ENCODE data around the gene GIMD1. TPM values are rescaled to one million over a fixed set of nuclear protein-coding genes. Genes with fewer than 3 reads are reported as not detected.

The GIMD1 gene
- total RNA-seq, 1 experiment from 2014 or later, result not detected

DNA sequence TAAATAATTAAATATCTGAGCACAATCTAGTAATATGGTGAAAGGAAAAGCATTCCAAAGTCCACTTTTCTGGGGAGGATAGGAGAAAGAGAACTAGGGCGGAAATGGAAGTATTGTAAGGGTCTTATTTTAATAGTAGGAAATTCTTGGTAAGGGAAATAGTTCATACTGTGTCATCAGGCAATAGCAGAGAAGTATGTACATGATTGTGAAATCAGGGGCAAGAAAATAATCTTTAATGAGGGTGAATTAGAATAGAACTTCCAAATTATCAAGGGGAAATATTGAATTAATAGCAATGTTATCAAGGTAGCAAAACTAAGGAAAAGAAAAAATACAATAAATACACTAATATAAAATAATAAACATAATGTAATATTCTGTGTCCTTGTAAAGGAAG, 14.8 kb downstream of the GIMD1 start:
- DNase-seq, result no peak
- no peaks in the 10 kb centered on the region for H3K9me3 Mint-ChIP-seq (ENCODE audit: low read depth, unreplicated experiment)
- intact Hi-C loops (cut with micrococcal nuclease; ENCODE audit: unreplicated experiment), result no loop called here
- no peaks in the 10 kb centered on the region for H3K4me1 Mint-ChIP-seq (ENCODE audit: low read depth, unreplicated experiment)
- BruUV-seq (replicated peaks), result no TSS peak
- CTCF ChIA-PET, result no interaction called here
- TF ChIP-seq, protein P1, sequence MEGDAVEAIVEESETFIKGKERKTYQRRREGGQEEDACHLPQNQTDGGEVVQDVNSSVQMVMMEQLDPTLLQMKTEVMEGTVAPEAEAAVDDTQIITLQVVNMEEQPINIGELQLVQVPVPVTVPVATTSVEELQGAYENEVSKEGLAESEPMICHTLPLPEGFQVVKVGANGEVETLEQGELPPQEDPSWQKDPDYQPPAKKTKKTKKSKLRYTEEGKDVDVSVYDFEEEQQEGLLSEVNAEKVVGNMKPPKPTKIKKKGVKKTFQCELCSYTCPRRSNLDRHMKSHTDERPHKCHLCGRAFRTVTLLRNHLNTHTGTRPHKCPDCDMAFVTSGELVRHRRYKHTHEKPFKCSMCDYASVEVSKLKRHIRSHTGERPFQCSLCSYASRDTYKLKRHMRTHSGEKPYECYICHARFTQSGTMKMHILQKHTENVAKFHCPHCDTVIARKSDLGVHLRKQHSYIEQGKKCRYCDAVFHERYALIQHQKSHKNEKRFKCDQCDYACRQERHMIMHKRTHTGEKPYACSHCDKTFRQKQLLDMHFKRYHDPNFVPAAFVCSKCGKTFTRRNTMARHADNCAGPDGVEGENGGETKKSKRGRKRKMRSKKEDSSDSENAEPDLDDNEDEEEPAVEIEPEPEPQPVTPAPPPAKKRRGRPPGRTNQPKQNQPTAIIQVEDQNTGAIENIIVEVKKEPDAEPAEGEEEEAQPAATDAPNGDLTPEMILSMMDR (IDR thresholded peaks at IDR 0.05; ENCODE audit: unreplicated experiment), result no peak
- H3K36me3 Mint-ChIP-seq (ENCODE audit: insufficient read depth, unreplicated experiment), result peaks cover 6% of the 10 kb centered on the region
- no peak overlapping the region for H3K27ac Mint-ChIP-seq (ENCODE audit: unreplicated experiment)
- H3K4me3 Mint-ChIP-seq (ENCODE audit: low read depth, unreplicated experiment), result no peak overlapping the region
- H3K27me3 Mint-ChIP-seq (ENCODE audit: unreplicated experiment), result no peaks in the 10 kb centered on the region

DNA sequence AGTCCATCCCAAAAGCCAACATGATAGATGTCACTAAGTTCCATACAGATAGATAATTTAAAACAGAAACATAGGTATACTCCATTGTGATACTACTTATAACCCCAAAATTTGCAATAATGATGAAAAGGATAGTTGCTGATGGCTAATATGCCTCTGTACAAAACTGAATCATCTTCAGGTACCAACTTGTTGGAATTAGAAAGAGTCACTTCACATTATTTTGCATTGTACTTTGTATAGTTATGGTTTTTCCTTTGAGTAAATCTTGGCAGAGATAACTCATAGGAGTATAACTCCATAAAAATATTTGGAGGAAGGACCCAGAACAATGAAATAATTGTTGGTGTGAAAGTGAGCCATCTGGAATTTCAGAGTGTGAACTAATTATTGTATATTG, 17.6 kb downstream of the GIMD1 start:
- no peak overlapping the region for H3K27ac Mint-ChIP-seq (ENCODE audit: unreplicated experiment)
- H3K4me3 Mint-ChIP-seq (ENCODE audit: low read depth, unreplicated experiment), result no peak overlapping the region
- TF ChIP-seq, protein P1 (IDR thresholded peaks at IDR 0.05; ENCODE audit: unreplicated experiment), result no peak
- no peaks in the 10 kb centered on the region for H3K27me3 Mint-ChIP-seq (ENCODE audit: unreplicated experiment)
- H3K4me1 Mint-ChIP-seq (ENCODE audit: low read depth, unreplicated experiment), result no peaks in the 10 kb centered on the region
- no TSS peak for BruUV-seq (replicated peaks)
- no peak for DNase-seq
- intact Hi-C loops (cut with micrococcal nuclease; ENCODE audit: unreplicated experiment), result no loop called here
- no peaks in the 10 kb centered on the region for H3K9me3 Mint-ChIP-seq (ENCODE audit: low read depth, unreplicated experiment)
- peaks cover 10% of the 10 kb centered on the region for H3K36me3 Mint-ChIP-seq (ENCODE audit: insufficient read depth, unreplicated experiment)
- CTCF ChIA-PET, result no interaction called here

DNA sequence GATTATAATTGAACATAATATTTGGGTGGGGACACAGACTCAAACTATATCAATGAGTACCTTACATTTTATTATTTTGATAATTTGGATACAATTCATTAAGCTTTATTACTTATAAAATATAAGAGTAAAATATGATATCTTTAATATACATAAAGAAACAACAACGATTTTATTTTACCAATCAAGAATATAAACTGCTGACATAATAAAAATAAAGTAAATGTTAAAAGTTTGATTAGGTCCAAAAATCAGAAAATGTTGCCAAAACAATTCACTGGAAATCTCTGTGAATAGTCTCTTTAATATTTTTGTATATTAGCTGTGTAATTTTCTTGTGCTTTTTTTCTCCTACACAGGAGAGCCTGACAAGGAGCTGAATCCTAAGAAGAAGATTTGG, 21.4 kb downstream of the GIMD1 start:
- TF ChIP-seq, protein P1 (IDR thresholded peaks at IDR 0.05; ENCODE audit: unreplicated experiment), result no peak
- intact Hi-C loops (cut with micrococcal nuclease; ENCODE audit: unreplicated experiment), result no loop called here
- CTCF ChIA-PET, result no interaction called here

DNA sequence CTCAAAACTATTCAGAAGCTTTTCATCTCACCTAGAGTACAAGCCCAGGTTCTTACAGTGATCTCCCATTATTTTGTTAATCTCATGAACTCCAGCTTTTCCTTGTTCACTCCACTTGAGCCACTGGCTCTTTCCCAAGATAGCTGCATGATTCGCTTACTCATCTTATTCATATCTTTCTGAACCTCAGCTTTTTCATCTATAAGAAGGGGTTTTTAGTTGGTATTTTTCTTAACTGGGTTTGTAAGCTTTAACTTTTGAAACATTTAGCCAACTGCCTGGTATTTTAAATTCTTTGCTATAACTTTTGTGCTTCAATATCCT, 24.0 kb downstream of the GIMD1 start:
- TF ChIP-seq, protein P1 (IDR thresholded peaks at IDR 0.05; ENCODE audit: unreplicated experiment), result no peak
- Mint-ChIP-seq H3K4me1 (ENCODE audit: low read depth, unreplicated experiment) (peaks cover 13% of the 10 kb centered on the region), H3K36me3 (ENCODE audit: insufficient read depth, unreplicated experiment) (peaks cover 11% of the 10 kb centered on the region), H3K4me3 (ENCODE audit: low read depth, unreplicated experiment) (no peak overlapping the region), H3K27me3 (ENCODE audit: unreplicated experiment) (no peaks in the 10 kb centered on the region), H3K27ac (ENCODE audit: unreplicated experiment) (no peak overlapping the region), H3K9me3 (ENCODE audit: low read depth, unreplicated experiment) (peaks cover 3% of the 10 kb centered on the region)
- DNase-seq, result no peak
- CTCF ChIA-PET, result no interaction called here
- intact Hi-C loops (cut with micrococcal nuclease; ENCODE audit: unreplicated experiment), result no loop called here
- no TSS peak for BruUV-seq (replicated peaks)

More for the DNA sequence above, 21.4 kb downstream of the GIMD1 start:
- H3K4me1 Mint-ChIP-seq (ENCODE audit: low read depth, unreplicated experiment), result peaks cover 13% of the 10 kb centered on the region
- peaks cover 10% of the 10 kb centered on the region for H3K36me3 Mint-ChIP-seq (ENCODE audit: insufficient read depth, unreplicated experiment)
- H3K4me3 Mint-ChIP-seq (ENCODE audit: low read depth, unreplicated experiment), result no peak overlapping the region
- no peaks in the 10 kb centered on the region for H3K27me3 Mint-ChIP-seq (ENCODE audit: unreplicated experiment)
- DNase-seq, result no peak
- no peak overlapping the region for H3K27ac Mint-ChIP-seq (ENCODE audit: unreplicated experiment)
- BruUV-seq (replicated peaks), result no TSS peak
- H3K9me3 Mint-ChIP-seq (ENCODE audit: low read depth, unreplicated experiment), result no peaks in the 10 kb centered on the region
